ENCODE measurements around the gene FOXO3.

- TF ChIP-seq POLR2AphosphoS5 (IDR thresholded peaks at IDR 0.05; ENCODE audit: borderline replicate concordance, low read depth, low read length) (no peak), EZH2 (IDR thresholded peaks at IDR 0.05) (no peak)
Observed at GRCh38 chr6:108638993-108639392, 78.3 kb downstream of the FOXO3 start.
